ENCODE data around the gene LASP1NB.
"Not testable (repeated sequence)": the region's sequence is repeated elsewhere in the genome, so short reads cannot be mapped to it uniquely, and the experiment has no call there.

The LASP1NB gene

GRCh38 chr17:38947189-38947588 is 21.8 kb downstream of the LASP1NB start:
- no peak overlapping the region for H4K12ac ChIP-seq (ENCODE audit: low read depth, low read length)
- H3K9ac ChIP-seq (ENCODE audit: low read length) = no peak overlapping the region
- H2BK12ac ChIP-seq (ENCODE audit: low read length) = no peak overlapping the region
- no peak overlapping the region for H4K91ac ChIP-seq (ENCODE audit: low read depth, low read length)
- no peak overlapping the region for H3K4me2 ChIP-seq (ENCODE audit: low read length)
- H3K4ac ChIP-seq (ENCODE audit: low read depth, low read length) = no peak overlapping the region
- H3K14ac ChIP-seq (ENCODE audit: low read length) = no peak overlapping the region
- H2AFZ ChIP-seq (ENCODE audit: insufficient read depth, low read length, poor library complexity) = no peak overlapping the region
- no peaks in the 10 kb centered on the region for H3K27me3 ChIP-seq (ENCODE audit: insufficient read depth, low read length)
- H3K18ac ChIP-seq (ENCODE audit: low read length) = no peak overlapping the region
- no peak overlapping the region for H2AK5ac ChIP-seq (ENCODE audit: low read length)
- no peak overlapping the region for H2BK5ac ChIP-seq (ENCODE audit: low read depth, low read length, poor library complexity)
- no peak overlapping the region for H3K4me3 ChIP-seq (ENCODE audit: low read depth, low read length)
- no peak overlapping the region for H3K27ac ChIP-seq (ENCODE audit: low read depth, low read length)
- no peaks in the 10 kb centered on the region for H3K36me3 ChIP-seq (ENCODE audit: control insufficient read depth in 1 of 2, insufficient read depth in 2 of 2, low read length in 2 of 2)
- no peaks in the 10 kb centered on the region for H3K4me1 ChIP-seq (ENCODE audit: control insufficient read depth in 1 of 2, insufficient read depth in 2 of 2, low read length in 2 of 2)
- no peaks in the 10 kb centered on the region for H3K79me1 ChIP-seq (ENCODE audit: low read length)
- no CpG with 5 or more reads among the region's 2 CpGs for WGBS (ENCODE audit: extremely low coverage, insufficient coverage, insufficient read length)
- H3K9me3 ChIP-seq (ENCODE audit: insufficient read depth, low read depth, low read length) = no peaks in the 10 kb centered on the region
- DNase-seq = no peak
- no peak overlapping the region for H3K23ac ChIP-seq (ENCODE audit: low read length)
- H3K79me2 ChIP-seq (ENCODE audit: control insufficient read depth, insufficient read depth, low read length, poor library complexity) = no peaks in the 10 kb centered on the region
- H2BK120ac ChIP-seq (ENCODE audit: insufficient read depth, low read length, poor library complexity) = no peak overlapping the region
- H4K8ac ChIP-seq (ENCODE audit: low read depth, low read length) = no peak overlapping the region

GRCh38 chr17:38953800-38954199 is 28.4 kb downstream of the LASP1NB start:
- H3K36me3 ChIP-seq (ENCODE audit: control insufficient read depth in 1 of 2, insufficient read depth in 2 of 2, low read length in 2 of 2); H3K27ac ChIP-seq (ENCODE audit: low read depth, low read length); H3K4ac ChIP-seq (ENCODE audit: low read depth, low read length); H2AK5ac ChIP-seq (ENCODE audit: low read length); H3K18ac ChIP-seq (ENCODE audit: low read length); H3K9ac ChIP-seq (ENCODE audit: low read length); H4K8ac ChIP-seq (ENCODE audit: low read depth, low read length); H3K4me1 ChIP-seq (ENCODE audit: control insufficient read depth in 1 of 2, insufficient read depth in 2 of 2, low read length in 2 of 2); H3K79me1 ChIP-seq (ENCODE audit: low read length); H2BK120ac ChIP-seq (ENCODE audit: insufficient read depth, low read length, poor library complexity); H3K9me3 ChIP-seq (ENCODE audit: insufficient read depth, low read depth, low read length); H3K4me3 ChIP-seq (ENCODE audit: low read depth, low read length); H3K14ac ChIP-seq (ENCODE audit: low read length); H3K23ac ChIP-seq (ENCODE audit: low read length); H2BK12ac ChIP-seq (ENCODE audit: low read length); H4K12ac ChIP-seq (ENCODE audit: low read depth, low read length); H3K79me2 ChIP-seq (ENCODE audit: control insufficient read depth, insufficient read depth, low read length, poor library complexity); H4K91ac ChIP-seq (ENCODE audit: low read depth, low read length); H2AFZ ChIP-seq (ENCODE audit: insufficient read depth, low read length, poor library complexity); H3K27me3 ChIP-seq (ENCODE audit: insufficient read depth, low read length); H2BK5ac ChIP-seq (ENCODE audit: low read depth, low read length, poor library complexity); H3K4me2 ChIP-seq (ENCODE audit: low read length); DNase-seq: not testable (repeated sequence)
- WGBS (ENCODE audit: extremely low coverage, insufficient coverage, insufficient read length) = no CpG with 5 or more reads among the region's 7 CpGs

- no peak overlapping the region for H3K18ac ChIP-seq (ENCODE audit: low read length)
- H2BK120ac ChIP-seq (ENCODE audit: insufficient read depth, low read length, poor library complexity) = no peak overlapping the region
- H3K14ac ChIP-seq (ENCODE audit: low read length) = no peak overlapping the region
- H2AK5ac ChIP-seq (ENCODE audit: low read length) = no peak overlapping the region
- no peak overlapping the region for H3K4me3 ChIP-seq (ENCODE audit: low read depth, low read length)
- H3K27ac ChIP-seq (ENCODE audit: low read depth, low read length) = no peak overlapping the region
- no peak overlapping the region for H2BK12ac ChIP-seq (ENCODE audit: low read length)
- no peak overlapping the region for H2BK5ac ChIP-seq (ENCODE audit: low read depth, low read length, poor library complexity)
- no peak for DNase-seq
- no peaks in the 10 kb centered on the region for H3K27me3 ChIP-seq (ENCODE audit: insufficient read depth, low read length)
- H3K79me2 ChIP-seq (ENCODE audit: control insufficient read depth, insufficient read depth, low read length, poor library complexity) = no peaks in the 10 kb centered on the region
- no peak overlapping the region for H4K12ac ChIP-seq (ENCODE audit: low read depth, low read length)
- H2AFZ ChIP-seq (ENCODE audit: insufficient read depth, low read length, poor library complexity) = no peak overlapping the region
- no peaks in the 10 kb centered on the region for H3K79me1 ChIP-seq (ENCODE audit: low read length)
- no peak overlapping the region for H3K23ac ChIP-seq (ENCODE audit: low read length)
- no peaks in the 10 kb centered on the region for H3K36me3 ChIP-seq (ENCODE audit: control insufficient read depth in 1 of 2, insufficient read depth in 2 of 2, low read length in 2 of 2)
- WGBS (ENCODE audit: extremely low coverage, insufficient coverage, insufficient read length) = no CpG with 5 or more reads among the region's 1 CpG
- no peaks in the 10 kb centered on the region for H3K9me3 ChIP-seq (ENCODE audit: insufficient read depth, low read depth, low read length)
- no peak overlapping the region for H3K4ac ChIP-seq (ENCODE audit: low read depth, low read length)
- no peak overlapping the region for H3K9ac ChIP-seq (ENCODE audit: low read length)
- no peak overlapping the region for H4K8ac ChIP-seq (ENCODE audit: low read depth, low read length)
- no peak overlapping the region for H4K91ac ChIP-seq (ENCODE audit: low read depth, low read length)
- H3K4me1 ChIP-seq (ENCODE audit: control insufficient read depth in 1 of 2, insufficient read depth in 2 of 2, low read length in 2 of 2) = no peaks in the 10 kb centered on the region
- H3K4me2 ChIP-seq (ENCODE audit: low read length) = no peak overlapping the region
These were observed 32.9 kb downstream of the LASP1NB start for GRCh38 chr17:38958326-38958725.

DNA sequence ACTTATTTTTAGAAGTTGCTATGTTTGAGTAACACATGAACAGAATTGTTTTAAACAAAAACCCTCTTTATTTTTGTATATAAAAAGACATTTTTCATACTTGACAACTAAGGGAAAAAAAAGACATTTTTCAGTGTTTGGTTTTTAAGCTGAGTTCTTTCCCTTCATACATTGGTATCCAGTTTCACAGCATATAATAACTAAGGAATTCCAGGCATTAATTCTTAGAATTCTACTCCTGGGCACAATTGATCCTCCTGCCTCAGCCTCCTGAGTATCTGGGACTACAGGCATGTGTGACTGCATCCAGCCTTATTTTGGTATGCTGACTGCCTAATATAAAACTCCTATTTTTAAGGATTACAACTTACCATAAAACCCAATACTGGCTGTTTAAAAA is 33.3 kb downstream of the LASP1NB start:
- no peak overlapping the region for H2BK12ac ChIP-seq (ENCODE audit: low read length)
- no peak overlapping the region for H3K23ac ChIP-seq (ENCODE audit: low read length)
- H2BK120ac ChIP-seq (ENCODE audit: insufficient read depth, low read length, poor library complexity) = no peak overlapping the region
- no peak overlapping the region for H2AK5ac ChIP-seq (ENCODE audit: low read length)
- H4K12ac ChIP-seq (ENCODE audit: low read depth, low read length) = no peak overlapping the region
- no peak overlapping the region for H3K4me2 ChIP-seq (ENCODE audit: low read length)
- no peak overlapping the region for H3K14ac ChIP-seq (ENCODE audit: low read length)
- H3K9me3 ChIP-seq (ENCODE audit: insufficient read depth, low read depth, low read length) = no peaks in the 10 kb centered on the region
- H3K4ac ChIP-seq (ENCODE audit: low read depth, low read length) = no peak overlapping the region
- no peak overlapping the region for H3K9ac ChIP-seq (ENCODE audit: low read length)
- no peak overlapping the region for H2AFZ ChIP-seq (ENCODE audit: insufficient read depth, low read length, poor library complexity)
- no peaks in the 10 kb centered on the region for H3K36me3 ChIP-seq (ENCODE audit: control insufficient read depth in 1 of 2, insufficient read depth in 2 of 2, low read length in 2 of 2)
- H3K18ac ChIP-seq (ENCODE audit: low read length) = no peak overlapping the region
- no peak overlapping the region for H3K4me3 ChIP-seq (ENCODE audit: low read depth, low read length)
- no peak overlapping the region for H4K8ac ChIP-seq (ENCODE audit: low read depth, low read length)
- no peak overlapping the region for H3K27ac ChIP-seq (ENCODE audit: low read depth, low read length)
- no peak overlapping the region for H2BK5ac ChIP-seq (ENCODE audit: low read depth, low read length, poor library complexity)
- H4K91ac ChIP-seq (ENCODE audit: low read depth, low read length) = no peak overlapping the region
- no peaks in the 10 kb centered on the region for H3K79me2 ChIP-seq (ENCODE audit: control insufficient read depth, insufficient read depth, low read length, poor library complexity)
- no peaks in the 10 kb centered on the region for H3K79me1 ChIP-seq (ENCODE audit: low read length)
- DNase-seq = peak; percentile 19 to 73
- H3K4me1 ChIP-seq (ENCODE audit: control insufficient read depth in 1 of 2, insufficient read depth in 2 of 2, low read length in 2 of 2) = no peaks in the 10 kb centered on the region
- H3K27me3 ChIP-seq (ENCODE audit: insufficient read depth, low read length) = no peaks in the 10 kb centered on the region

- no peak overlapping the region for H3K9ac ChIP-seq (ENCODE audit: low read length)
- no peaks in the 10 kb centered on the region for H3K9me3 ChIP-seq (ENCODE audit: insufficient read depth, low read depth, low read length)
- H4K8ac ChIP-seq (ENCODE audit: low read depth, low read length) = no peak overlapping the region
- H3K4me2 ChIP-seq (ENCODE audit: low read length) = no peak overlapping the region
- H3K27me3 ChIP-seq (ENCODE audit: insufficient read depth, low read length) = no peaks in the 10 kb centered on the region
- H3K4me1 ChIP-seq (ENCODE audit: control insufficient read depth in 1 of 2, insufficient read depth in 2 of 2, low read length in 2 of 2) = no peaks in the 10 kb centered on the region
- H4K12ac ChIP-seq (ENCODE audit: low read depth, low read length) = no peak overlapping the region
- H3K14ac ChIP-seq (ENCODE audit: low read length) = no peak overlapping the region
- no peak overlapping the region for H3K18ac ChIP-seq (ENCODE audit: low read length)
- H2AFZ ChIP-seq (ENCODE audit: insufficient read depth, low read length, poor library complexity) = no peak overlapping the region
- H3K4me3 ChIP-seq (ENCODE audit: low read depth, low read length) = no peak overlapping the region
- no peak overlapping the region for H2AK5ac ChIP-seq (ENCODE audit: low read length)
- no peak overlapping the region for H3K27ac ChIP-seq (ENCODE audit: low read depth, low read length)
- no peaks in the 10 kb centered on the region for H3K79me2 ChIP-seq (ENCODE audit: control insufficient read depth, insufficient read depth, low read length, poor library complexity)
- no peaks in the 10 kb centered on the region for H3K79me1 ChIP-seq (ENCODE audit: low read length)
- no peak overlapping the region for H3K4ac ChIP-seq (ENCODE audit: low read depth, low read length)
- DNase-seq = no peak
- H3K36me3 ChIP-seq (ENCODE audit: control insufficient read depth in 1 of 2, insufficient read depth in 2 of 2, low read length in 2 of 2) = no peaks in the 10 kb centered on the region
- H3K23ac ChIP-seq (ENCODE audit: low read length) = no peak overlapping the region
- H2BK12ac ChIP-seq (ENCODE audit: low read length) = no peak overlapping the region
- no peak overlapping the region for H4K91ac ChIP-seq (ENCODE audit: low read depth, low read length)
- H2BK5ac ChIP-seq (ENCODE audit: low read depth, low read length, poor library complexity) = no peak overlapping the region
- no CpG with 5 or more reads among the region's 3 CpGs for WGBS (ENCODE audit: extremely low coverage, insufficient coverage, insufficient read length)
- no peak overlapping the region for H2BK120ac ChIP-seq (ENCODE audit: insufficient read depth, low read length, poor library complexity)
These were observed 34.1 kb downstream of the LASP1NB start for GRCh38 chr17:38959508-38959907.
